Activated CD8-positive, alpha-beta T cell treated with anti-CD3 and anti-CD28 coated beads, Interleukin-2, amount 10 ng/mL, durations not matched to agents 7 days and 5 days (primary cell): ENCODE results near the gene MYH9. TPM values are rescaled to one million over a fixed set of nuclear protein-coding genes. Genes with fewer than 3 reads are reported as not detected.
A peak's percentile ranks its signal among the peaks of the same experiment; 100 is the strongest.

Experiments
- ATAC-seq: fragments of 150-1000 bp; cut with Tn5 transposase; one replicate; pipeline ENCODE4 v1.10.0; 2021; ENCODE audit warnings: moderate library complexity
- CTCF ChIA-PET: fragments of 350-600 bp; sonication (Branson Sonifier 250); formaldehyde crosslinking; loops from one replicate; lab custom pipeline; 2021; ENCODE audit warnings: antibody characterized with exemption; lab: Charles Lee
- POLR2A ChIA-PET: fragments of 350-600 bp; sonication (Branson Sonifier 250); formaldehyde crosslinking; loops from one replicate; lab custom pipeline; 2021; ENCODE audit warnings: antibody characterized with exemption; lab: Charles Lee
- DNase-seq: peaks from one replicate; pipeline ENCODE4 v3.0.0-alpha.2; 2020
- H3K27ac Mint-ChIP-seq: one replicate; pipeline ENCODE4 v1.8.0; 2021; ENCODE audit warnings: mild to moderate bottlenecking, mixed read lengths
- H3K27me3 Mint-ChIP-seq: one replicate; pipeline ENCODE4 v1.8.0; 2021; ENCODE audit warnings: low read depth, mixed read lengths
- H3K36me3 Mint-ChIP-seq: one replicate; pipeline ENCODE4 v1.8.0; 2021; ENCODE audit warnings: low read depth, mixed read lengths
- H3K4me1 Mint-ChIP-seq: one replicate; pipeline ENCODE4 v1.8.0; 2021; ENCODE audit warnings: low read depth, mixed read lengths
- H3K4me3 Mint-ChIP-seq: one replicate; pipeline ENCODE4 v1.8.0; 2021; ENCODE audit warnings: mild to moderate bottlenecking, mixed read lengths
- H3K9me3 Mint-ChIP-seq: one replicate; pipeline ENCODE4 v1.8.0; 2022; ENCODE audit warnings: mixed read lengths; ENCODE audit not compliant: insufficient read depth
- total RNA-seq, 2 experiments: library from RNA; stranded (reverse); gene quantifications; one replicate each; pipeline ENCODE4 v1.2.3, GENCODE V29; 2021

MYH9 gene
- total RNA-seq, 2 experiments from 2014 or later, result 857 to 883 TPM

- Mint-ChIP-seq H3K4me3 (no peak overlapping the region), H3K27me3 (no peaks in the 10 kb centered on the region), H3K36me3 (peaks cover 76% of the 10 kb centered on the region), H3K9me3 (no peaks in the 10 kb centered on the region), H3K4me1 (peaks cover 1% of the 10 kb centered on the region), H3K27ac (peak overlapping the region; percentile 19)
- DNase-seq (no peak), ATAC-seq (no peak)
- ChIA-PET CTCF (interaction anchor here (1.6 to 2.5 kb wide), 2 partner anchors 18 to 19 kb away, joined by 6 to 8 read pairs; no protein-coding TSS in a partner anchor), POLR2A (no interaction called here)
Observed at GRCh38 chr22:36319595-36320497, 67.9 kb downstream of the MYH9 start.

- Mint-ChIP-seq H3K9me3 (no peaks in the 10 kb centered on the region), H3K27ac (peak overlapping the region; percentile 61), H3K4me3 (no peak overlapping the region), H3K27me3 (no peaks in the 10 kb centered on the region), H3K36me3 (peaks cover 79% of the 10 kb centered on the region), H3K4me1 (peaks cover 2% of the 10 kb centered on the region)
- CTCF ChIA-PET, result interaction anchor here (2.5 kb wide), 1 partner anchor 16 kb away, joined by 8 read pairs; no protein-coding TSS in a partner anchor
- DNase-seq, result no peak
- POLR2A ChIA-PET, result interaction anchor here (0.5 to 0.8 kb wide), 3 partner anchors 23 to 79 kb away, joined by 3 read pairs; no protein-coding TSS in a partner anchor
- no peak for ATAC-seq
Observed at GRCh38 chr22:36318442-36318841, 69.3 kb downstream of the MYH9 start.

GRCh38 chr22:36317658-36318271 lies 70.0 kb downstream of the MYH9 start:
- ChIA-PET CTCF (interaction anchor here (2.5 kb wide), 1 partner anchor 16 kb away, joined by 8 read pairs; no protein-coding TSS in a partner anchor), POLR2A (interaction anchor here (0.5 to 0.6 kb wide), 2 partner anchors 11 to 22 kb away, joined by 3 to 4 read pairs; no protein-coding TSS in a partner anchor)
- H3K4me1 Mint-ChIP-seq, result peaks cover 2% of the 10 kb centered on the region
- H3K9me3 Mint-ChIP-seq, result no peaks in the 10 kb centered on the region
- ATAC-seq (no peak), DNase-seq (no peak)
- H3K4me3 Mint-ChIP-seq, result no peak overlapping the region
- no peaks in the 10 kb centered on the region for H3K27me3 Mint-ChIP-seq
- peak overlapping the region; percentile 61 for H3K27ac Mint-ChIP-seq
- H3K36me3 Mint-ChIP-seq, result peaks cover 73% of the 10 kb centered on the region

- CTCF ChIA-PET, result no interaction called here
- DNase-seq, result no peak
- Mint-ChIP-seq H3K27ac (peak overlapping the region; percentile 55), H3K27me3 (no peaks in the 10 kb centered on the region), H3K36me3 (peaks cover 79% of the 10 kb centered on the region), H3K9me3 (no peaks in the 10 kb centered on the region), H3K4me3 (no peak overlapping the region), H3K4me1 (peaks cover 2% of the 10 kb centered on the region)
- ATAC-seq, result no peak
- POLR2A ChIA-PET, result interaction anchor here (0.7 kb wide), 1 partner anchor 13 kb away, joined by 3 read pairs; no protein-coding TSS in a partner anchor
Observed at GRCh38 chr22:36316419-36316818, 71.3 kb downstream of the MYH9 start.

GRCh38 chr22:36315325-36315724 lies 72.4 kb downstream of the MYH9 start:
- no peaks in the 10 kb centered on the region for H3K9me3 Mint-ChIP-seq
- POLR2A ChIA-PET, result interaction anchor here (0.6 kb wide), 1 partner anchor 152 kb away, joined by 3 read pairs; no protein-coding TSS in a partner anchor
- CTCF ChIA-PET, result interaction anchor here (0.7 to 3.6 kb wide), 3 partner anchors 10 to 155 kb away, joined by 3 to 16 read pairs (median 3); no protein-coding TSS in a partner anchor
- DNase-seq, result no peak
- H3K27me3 Mint-ChIP-seq, result no peaks in the 10 kb centered on the region
- ATAC-seq, result no peak
- H3K4me1 Mint-ChIP-seq, result peaks cover 2% of the 10 kb centered on the region
- H3K27ac Mint-ChIP-seq, result no peak overlapping the region
- peaks cover 81% of the 10 kb centered on the region for H3K36me3 Mint-ChIP-seq
- H3K4me3 Mint-ChIP-seq, result no peak overlapping the region

GRCh38 chr22:36311386-36312085 lies 76.2 kb downstream of the MYH9 start:
- peak overlapping the region; percentile 43 for H3K27ac Mint-ChIP-seq
- no peak for ATAC-seq

GRCh38 chr22:36308880-36309279 lies 78.9 kb downstream of the MYH9 start:
- peaks cover 5% of the 10 kb centered on the region for H3K4me1 Mint-ChIP-seq
- H3K27ac Mint-ChIP-seq, result peak overlapping the region; percentile 50
- POLR2A ChIA-PET, result no interaction called here

More at GRCh38 chr22:36311386-36312085, 76.2 kb downstream of the MYH9 start:
- H3K27me3 Mint-ChIP-seq, result no peaks in the 10 kb centered on the region
- peaks cover 5% of the 10 kb centered on the region for H3K4me1 Mint-ChIP-seq
- POLR2A ChIA-PET, result interaction anchor here (0.6 to 1.7 kb wide), 3 partner anchors 10 to 66 kb away, joined by 4 to 6 read pairs (median 5); no protein-coding TSS in a partner anchor
- DNase-seq, result no peak
- CTCF ChIA-PET, result interaction anchor here (0.7 to 3.2 kb wide), 6 partner anchors 10 to 175 kb away, joined by 3 to 11 read pairs (median 4); no protein-coding TSS in a partner anchor
- H3K9me3 Mint-ChIP-seq, result no peaks in the 10 kb centered on the region
- H3K36me3 Mint-ChIP-seq, result peaks cover 70% of the 10 kb centered on the region
- no peak overlapping the region for H3K4me3 Mint-ChIP-seq

GRCh38 chr22:36306227-36306626 lies 81.5 kb downstream of the MYH9 start:
- ATAC-seq (no peak), DNase-seq (no peak)
- CTCF ChIA-PET, result no interaction called here
- Mint-ChIP-seq H3K4me3 (no peak overlapping the region), H3K27ac (no peak overlapping the region), H3K36me3 (peaks cover 75% of the 10 kb centered on the region), H3K9me3 (no peaks in the 10 kb centered on the region), H3K4me1 (peaks cover 10% of the 10 kb centered on the region), H3K27me3 (no peaks in the 10 kb centered on the region)
- POLR2A ChIA-PET, result no interaction called here

More at GRCh38 chr22:36308880-36309279, 78.9 kb downstream of the MYH9 start:
- DNase-seq (no peak), ATAC-seq (no peak)
- peaks cover 77% of the 10 kb centered on the region for H3K36me3 Mint-ChIP-seq
- H3K27me3 Mint-ChIP-seq, result no peaks in the 10 kb centered on the region
- H3K4me3 Mint-ChIP-seq, result no peak overlapping the region
- CTCF ChIA-PET, result no interaction called here
- H3K9me3 Mint-ChIP-seq, result no peaks in the 10 kb centered on the region

GRCh38 chr22:36305813-36306212 lies 82.0 kb downstream of the MYH9 start:
- ATAC-seq, result no peak
- Mint-ChIP-seq H3K27me3 (no peaks in the 10 kb centered on the region), H3K4me3 (no peak overlapping the region), H3K9me3 (no peaks in the 10 kb centered on the region), H3K36me3 (peaks cover 75% of the 10 kb centered on the region), H3K27ac (peak overlapping the region; percentile 39), H3K4me1 (peaks cover 14% of the 10 kb centered on the region)
- DNase-seq, result no peak
- POLR2A ChIA-PET, result no interaction called here
- CTCF ChIA-PET, result no interaction called here

GRCh38 chr22:36304429-36304828 lies 83.3 kb downstream of the MYH9 start:
- peaks cover 15% of the 10 kb centered on the region for H3K4me1 Mint-ChIP-seq
- DNase-seq, result no peak
- H3K27me3 Mint-ChIP-seq, result no peaks in the 10 kb centered on the region
- POLR2A ChIA-PET, result interaction anchor here (0.7 kb wide), 1 partner anchor 28 kb away, joined by 3 read pairs; no protein-coding TSS in a partner anchor
- CTCF ChIA-PET, result no interaction called here
- H3K9me3 Mint-ChIP-seq, result no peaks in the 10 kb centered on the region
- H3K36me3 Mint-ChIP-seq, result peaks cover 77% of the 10 kb centered on the region
- no peak overlapping the region for H3K4me3 Mint-ChIP-seq
- no peak overlapping the region for H3K27ac Mint-ChIP-seq
- ATAC-seq, result no peak

GRCh38 chr22:36303874-36304273 lies 83.9 kb downstream of the MYH9 start:
- CTCF ChIA-PET, result interaction anchor here (2.6 to 4.0 kb wide), 3 partner anchors 26 to 167 kb away, joined by 8 to 60 read pairs (median 15); no protein-coding TSS in a partner anchor
- DNase-seq, result no peak
- peak overlapping the region; percentile 5 for H3K27ac Mint-ChIP-seq
- H3K27me3 Mint-ChIP-seq, result no peaks in the 10 kb centered on the region
- H3K4me3 Mint-ChIP-seq, result no peak overlapping the region
- H3K4me1 Mint-ChIP-seq, result peaks cover 12% of the 10 kb centered on the region
- peaks cover 77% of the 10 kb centered on the region for H3K36me3 Mint-ChIP-seq
- POLR2A ChIA-PET, result interaction anchor here (0.7 to 0.8 kb wide), 2 partner anchors 12 to 29 kb away, joined by 3 read pairs; no protein-coding TSS in a partner anchor
- no peak for ATAC-seq
- no peaks in the 10 kb centered on the region for H3K9me3 Mint-ChIP-seq
